ENCODE measurements around the gene AQP2. TPM values are rescaled to one million over a fixed set of nuclear protein-coding genes. Genes with fewer than 3 reads are reported as not detected.

AQP2 gene
- total RNA-seq, 8 experiments from 2014 or later = 0.09 to 0.81 (median 0.14) TPM; not detected in 3

Other genes with a start within 250 kb of the AQP2 start
- 1 to 10 TPM; 3.1 to 9.0 (median 5.1) TPM for gene FMNL3, start 243.3 kb upstream of the AQP2 start, total RNA-seq
- gene TMBIM6, start 209.2 kb upstream of the AQP2 start, total RNA-seq = 100 to 1,000 TPM; 205 to 533 (median 229) TPM
- gene NCKAP5L, start 122.3 kb upstream of the AQP2 start, total RNA-seq = 10 to 100 TPM; 15.1 to 51.6 (median 22.3) TPM
- 10 to 100 TPM in 1 of 8 experiments, 1 to 10 TPM in 7; 4.3 to 10.4 (median 8.1) TPM for gene BCDIN3D, start 107.6 kb upstream of the AQP2 start, total RNA-seq
- gene FAIM2, start 46.8 kb upstream of the AQP2 start, total RNA-seq = 10 to 100 TPM in 4 of 8 experiments, 1 to 10 TPM in 2, under 1 TPM in 1, not detected in 1; 0.51 to 17.5 (median 15.6) TPM
- gene AQP5, start 11.1 kb downstream of the AQP2 start, total RNA-seq = 1 to 10 TPM in 1 of 8 experiments, under 1 TPM in 5, not detected in 2; 0.25 to 1.5 (median 0.35) TPM
- gene AQP6, start 22.2 kb downstream of the AQP2 start, total RNA-seq = 1 to 10 TPM in 1 of 8 experiments, under 1 TPM in 7; 0.08 to 1.2 (median 0.31) TPM
- 10 to 100 TPM in 6 of 8 experiments, 1 to 10 TPM in 2; 7.1 to 74.8 (median 17.6) TPM for gene RACGAP1, start 74.8 kb downstream of the AQP2 start, total RNA-seq
- gene ASIC1, start 106.9 kb downstream of the AQP2 start, total RNA-seq = 10 to 100 TPM in 3 of 8 experiments, 1 to 10 TPM in 5; 1.3 to 14.5 (median 7.6) TPM
- gene SMARCD1, start 134.6 kb downstream of the AQP2 start, total RNA-seq = 100 to 1,000 TPM in 1 of 8 experiments, 10 to 100 TPM in 7; 18.1 to 117 (median 65.4) TPM
- 1 to 10 TPM in 5 of 8 experiments, under 1 TPM in 3; 0.43 to 7.5 (median 1.1) TPM for gene GPD1, start 153.3 kb downstream of the AQP2 start, total RNA-seq
- 100 to 1,000 TPM in 1 of 8 experiments, 10 to 100 TPM in 7; 33.3 to 101 (median 44.0) TPM for gene COX14, start 161.5 kb downstream of the AQP2 start, total RNA-seq
- gene CERS5, start 216.6 kb downstream of the AQP2 start, total RNA-seq = 10 to 100 TPM; 18.9 to 87.0 (median 57.7) TPM